HAP-1 (cell line): ENCODE measurements around the gene HYAL3.

Source experiments
- DNase-seq, 2 experiments: peaks; one replicate each; pipeline ENCODE4 v3.0.0-alpha.2; 2016 to 2020; ENCODE audit warnings: low spot score in 2 of 2
- H3K27me3 ChIP-seq: fragments of 250-450 bp; sonication (Bioruptor Pico); 2 replicates; pipeline ENCODE4 v1.5.1; 2020; ENCODE audit warnings: low read depth, mild to moderate bottlenecking, moderate library complexity
- H3K36me3 ChIP-seq: fragments of 250-450 bp; sonication (Bioruptor Pico); replicated peaks from 2 replicates; pipeline ENCODE4 v1.5.1; 2020; ENCODE audit warnings: mild to moderate bottlenecking
- H3K4me1 ChIP-seq: fragments of 250-450 bp; sonication (Bioruptor Pico); 2 replicates; pipeline ENCODE4 v1.5.1; 2020; ENCODE audit warnings: mild to moderate bottlenecking
- H3K4me3 ChIP-seq: fragments of 250-450 bp; sonication (Bioruptor Pico); 2 replicates; pipeline ENCODE4 v1.5.1; 2020; ENCODE audit warnings: mild to moderate bottlenecking, moderate library complexity
- H3K9me3 ChIP-seq: fragments of 250-450 bp; sonication (Bioruptor Pico); 2 replicates; pipeline ENCODE4 v1.5.1; 2020; ENCODE audit warnings: mild to moderate bottlenecking, moderate library complexity
- in situ Hi-C: fragments of 300-500 bp; cut with MboI; formaldehyde crosslinking; loops from 3 replicates; pipeline ENCODE4 v1.14.3; 2020; ENCODE audit warnings: low sequenced_read_pairs, inconsistent platforms, mixed read lengths

The HYAL3 gene

GRCh38 chr3:50296721-50297383 is 2.4 kb downstream of the HYAL3 start:
- no peaks in the 10 kb centered on the region for H3K9me3 ChIP-seq
- H3K4me3 ChIP-seq = no peak overlapping the region
- peaks cover 17% of the 10 kb centered on the region for H3K4me1 ChIP-seq
- in situ Hi-C loops = no loop called here
- H3K36me3 ChIP-seq = peaks cover under 1% of the 10 kb centered on the region; the same call in 1 of the 2 replicates
- DNase-seq = no peak
- no peaks in the 10 kb centered on the region for H3K27me3 ChIP-seq

GRCh38 chr3:50295553-50296431 is 3.4 kb downstream of the HYAL3 start:
- Histone ChIP-seq H3K4me1 (peaks cover 17% of the 10 kb centered on the region), H3K27me3 (no peaks in the 10 kb centered on the region), H3K36me3 (peaks cover 4% of the 10 kb centered on the region), H3K4me3 (no peak overlapping the region), H3K9me3 (no peaks in the 10 kb centered on the region)
- DNase-seq = no peak
- in situ Hi-C loops = no loop called here

- Histone ChIP-seq H3K4me1 (peaks cover 9% of the 10 kb centered on the region), H3K4me3 (no peak overlapping the region), H3K27me3 (no peaks in the 10 kb centered on the region), H3K36me3 (peaks cover 13% of the 10 kb centered on the region), H3K9me3 (no peaks in the 10 kb centered on the region)
- in situ Hi-C loops = loop anchor here (5.0 kb wide), 1 partner anchor 33 kb away; the partner anchor contains the start of gene TUSC2
- DNase-seq = no peak
Observed at GRCh38 chr3:50294492-50295403, 4.5 kb downstream of the HYAL3 start.

- in situ Hi-C loops = loop anchor here (5.0 kb wide), 1 partner anchor 33 kb away; the partner anchor contains the start of gene TUSC2
- no peaks in the 10 kb centered on the region for H3K9me3 ChIP-seq
- peaks cover 19% of the 10 kb centered on the region for H3K36me3 ChIP-seq
- H3K27me3 ChIP-seq = no peaks in the 10 kb centered on the region
- H3K4me1 ChIP-seq = peaks cover 9% of the 10 kb centered on the region
- DNase-seq = no peak
- H3K4me3 ChIP-seq = no peak overlapping the region
Observed at GRCh38 chr3:50294089-50294488, 5.1 kb downstream of the HYAL3 start.

- no peak for DNase-seq
- no peaks in the 10 kb centered on the region for H3K9me3 ChIP-seq
- H3K4me3 ChIP-seq = no peak overlapping the region; the same call in 1 of the 2 replicates
- in situ Hi-C loops = loop anchor here (5.0 kb wide), 1 partner anchor 34 kb away; the partner anchor contains the start of gene TUSC2
- peaks cover 8% of the 10 kb centered on the region for H3K4me1 ChIP-seq
- peaks cover 28% of the 10 kb centered on the region for H3K36me3 ChIP-seq
- H3K27me3 ChIP-seq = no peaks in the 10 kb centered on the region
Observed at GRCh38 chr3:50293079-50293801, 6.0 kb downstream of the HYAL3 start.

- in situ Hi-C loops = loop anchor here (5.0 kb wide), 1 partner anchor 35 kb away; the partner anchor contains the start of gene TUSC2
- peak; percentile 97 to 98 for DNase-seq
- Histone ChIP-seq H3K36me3 (peaks cover 36% of the 10 kb centered on the region), H3K27me3 (no peaks in the 10 kb centered on the region), H3K4me3 (peak within 1 kb of the TSS; percentile 85), H3K4me1 (peaks cover 4% of the 10 kb centered on the region), H3K9me3 (no peaks in the 10 kb centered on the region)
Observed at GRCh38 chr3:50292159-50293078, 6.8 kb downstream of the HYAL3 start, which contains the start of gene IFRD2. Gene IFRD2, minus strand, starts transcription at chr3:50292429. Its CDS starts 155 bp downstream, at chr3:50292274.

GRCh38 chr3:50290161-50290641 is 9.0 kb downstream of the HYAL3 start:
- H3K4me1 ChIP-seq = peaks cover 4% of the 10 kb centered on the region
- DNase-seq = no peak
- H3K9me3 ChIP-seq = no peaks in the 10 kb centered on the region
- peaks cover 52% of the 10 kb centered on the region for H3K36me3 ChIP-seq
- in situ Hi-C loops = loop anchor here (5.0 kb wide), 1 partner anchor 37 kb away; the partner anchor contains the start of gene TUSC2
- no peaks in the 10 kb centered on the region for H3K27me3 ChIP-seq
- no peak overlapping the region for H3K4me3 ChIP-seq

- H3K36me3 ChIP-seq = peaks cover 52% of the 10 kb centered on the region
- H3K4me1 ChIP-seq = peaks cover 4% of the 10 kb centered on the region
- in situ Hi-C loops = no loop called here
- H3K9me3 ChIP-seq = no peaks in the 10 kb centered on the region
- no peak overlapping the region for H3K4me3 ChIP-seq
- H3K27me3 ChIP-seq = no peaks in the 10 kb centered on the region
- DNase-seq = no peak
Observed at GRCh38 chr3:50289130-50289529, 10.1 kb downstream of the HYAL3 start.

- in situ Hi-C loops = no loop called here
- peaks cover 4% of the 10 kb centered on the region for H3K4me1 ChIP-seq
- no peak overlapping the region for H3K4me3 ChIP-seq
- H3K27me3 ChIP-seq = no peaks in the 10 kb centered on the region
- H3K9me3 ChIP-seq = no peaks in the 10 kb centered on the region
- peaks cover 52% of the 10 kb centered on the region for H3K36me3 ChIP-seq
- DNase-seq = no peak
Observed at GRCh38 chr3:50288387-50289007, 10.7 kb downstream of the HYAL3 start.

GRCh38 chr3:50287262-50287661 is 11.9 kb downstream of the HYAL3 start:
- Histone ChIP-seq H3K9me3 (no peaks in the 10 kb centered on the region), H3K4me1 (no peaks in the 10 kb centered on the region), H3K4me3 (no peak overlapping the region), H3K36me3 (peaks cover 52% of the 10 kb centered on the region), H3K27me3 (no peaks in the 10 kb centered on the region)
- DNase-seq = no peak
- in situ Hi-C loops = no loop called here

GRCh38 chr3:50286322-50287227 is 12.6 kb downstream of the HYAL3 start:
- in situ Hi-C loops = no loop called here
- Histone ChIP-seq H3K4me1 (no peaks in the 10 kb centered on the region), H3K36me3 (peaks cover 48% of the 10 kb centered on the region), H3K4me3 (no peak overlapping the region), H3K27me3 (no peaks in the 10 kb centered on the region), H3K9me3 (no peaks in the 10 kb centered on the region)
- no peak for DNase-seq
